Karpas-422 (cell line): Measurements from ENCODE around the gene NEGR1. TPM values are rescaled to one million over a fixed set of nuclear protein-coding genes. Genes with fewer than 3 reads are reported as not detected.

Source experiments
- DNase-seq: peaks from one replicate; pipeline ENCODE4 v3.0.0-alpha.2; 2015
- H2AFZ ChIP-seq: fragments of 200-600 bp; sonication (generic); 2 replicates; pipeline ENCODE4 v1.6.1; 2014; ENCODE audit warnings: antibody characterized with exemption, low read length, mixed read lengths
- H3K27ac ChIP-seq: fragments of 200-600 bp; sonication (generic); 2 replicates; pipeline ENCODE4 v1.5.1; 2014; ENCODE audit warnings: mild to moderate bottlenecking, low read length, moderate library complexity
- H3K27me3 ChIP-seq: fragments of 200-600 bp; sonication (generic); 2 replicates; pipeline ENCODE4 v1.6.1; 2014; ENCODE audit warnings: low read length, mixed read lengths
- H3K36me3 ChIP-seq: fragments of 200-600 bp; sonication (generic); 2 replicates; pipeline ENCODE4 v1.6.1; 2014; ENCODE audit warnings: low read length, mixed read lengths; ENCODE audit not compliant: insufficient read depth
- H3K4me1 ChIP-seq: fragments of 200-600 bp; sonication (generic); 2 replicates; pipeline ENCODE4 v1.6.1; 2014; ENCODE audit warnings: mild to moderate bottlenecking, low read length, mixed read lengths
- H3K4me2 ChIP-seq: fragments of 200-600 bp; sonication (generic); 2 replicates; pipeline ENCODE4 v1.6.1; 2014; ENCODE audit warnings: low read length, low read depth, mild to moderate bottlenecking; ENCODE audit not compliant: poor library complexity, severe bottlenecking
- H3K4me3 ChIP-seq: fragments of 200-600 bp; sonication (generic); 2 replicates; pipeline ENCODE4 v1.5.1; 2014; ENCODE audit warnings: mild to moderate bottlenecking, antibody characterized with exemption, low read length, mixed read lengths
- H3K79me2 ChIP-seq: fragments of 200-600 bp; sonication (generic); 2 replicates; pipeline ENCODE4 v1.6.1; 2014; ENCODE audit warnings: mild to moderate bottlenecking, low read length, mixed read lengths
- H3K9ac ChIP-seq: fragments of 200-600 bp; sonication (generic); 2 replicates; pipeline ENCODE4 v1.6.0; 2014; ENCODE audit warnings: low read length
- H3K9me2 ChIP-seq: fragments of 200-600 bp; sonication (generic), shearing (Covaris generic); replicated peaks from 2 replicates; pipeline ENCODE4 v1.6.0; 2014; ENCODE audit warnings: mild to moderate bottlenecking, low read length, moderate library complexity; ENCODE audit not compliant: insufficient read depth
- H3K9me3 ChIP-seq: fragments of 300-700, 200-600 bp; sonication (generic); 2 replicates; pipeline ENCODE4 v1.6.1; 2014; ENCODE audit warnings: low read length, mixed read lengths
- H4K20me1 ChIP-seq: fragments of 200-600 bp; sonication (generic); 2 replicates; pipeline ENCODE4 v1.6.1; 2014; ENCODE audit warnings: mild to moderate bottlenecking, antibody characterized with exemption, low read length, low read depth; ENCODE audit not compliant: insufficient read depth
- total RNA-seq: library from RNA; depleted of rRNA; stranded (reverse); fragments of >200 nt; shearing (Covaris generic); gene quantifications from 2 replicates; pipeline ENCODE4 v1.2.3, GENCODE V29; 2014; ENCODE audit warnings: low replicate concordance

Gene NEGR1
- total RNA-seq, 1 experiment from 2014 or later, result not detected

GRCh38 chr1:72064196-72065075, 217.9 kb downstream of the NEGR1 start:
- H3K4me2 ChIP-seq, result no peak overlapping the region
- no peaks in the 10 kb centered on the region for H4K20me1 ChIP-seq
- no peak overlapping the region for H2AFZ ChIP-seq

GRCh38 chr1:72063364-72064044, 218.8 kb downstream of the NEGR1 start:
- no peaks in the 10 kb centered on the region for H3K9me2 ChIP-seq
- no peak overlapping the region for H3K9ac ChIP-seq
- no peaks in the 10 kb centered on the region for H3K79me2 ChIP-seq
- no peak overlapping the region for H3K27ac ChIP-seq
- H3K36me3 ChIP-seq, result no peaks in the 10 kb centered on the region
- H3K4me2 ChIP-seq, result no peak overlapping the region
- no peak overlapping the region for H2AFZ ChIP-seq
- H4K20me1 ChIP-seq, result no peaks in the 10 kb centered on the region
- H3K27me3 ChIP-seq, result no peaks in the 10 kb centered on the region
- DNase-seq, result no peak
- H3K9me3 ChIP-seq, result peaks cover 16% of the 10 kb centered on the region
- no peaks in the 10 kb centered on the region for H3K4me1 ChIP-seq
- H3K4me3 ChIP-seq, result no peak overlapping the region

More at GRCh38 chr1:72064196-72065075, 217.9 kb downstream of the NEGR1 start:
- Histone ChIP-seq H3K9ac (no peak overlapping the region), H3K4me1 (no peaks in the 10 kb centered on the region), H3K4me3 (no peak overlapping the region), H3K27me3 (no peaks in the 10 kb centered on the region), H3K79me2 (no peaks in the 10 kb centered on the region), H3K9me3 (peaks cover 16% of the 10 kb centered on the region), H3K27ac (no peak overlapping the region), H3K36me3 (no peaks in the 10 kb centered on the region), H3K9me2 (no peaks in the 10 kb centered on the region)
- no peak for DNase-seq

GRCh38 chr1:72062584-72062983, 219.8 kb downstream of the NEGR1 start:
- no peaks in the 10 kb centered on the region for H3K36me3 ChIP-seq
- no peaks in the 10 kb centered on the region for H3K79me2 ChIP-seq
- H3K4me3 ChIP-seq, result no peak overlapping the region
- H3K4me1 ChIP-seq, result no peaks in the 10 kb centered on the region
- no peaks in the 10 kb centered on the region for H3K9me2 ChIP-seq
- no peak for DNase-seq
- H2AFZ ChIP-seq, result no peak overlapping the region
- H3K27ac ChIP-seq, result no peak overlapping the region
- peaks cover 17% of the 10 kb centered on the region for H3K9me3 ChIP-seq
- H3K27me3 ChIP-seq, result no peaks in the 10 kb centered on the region
- no peak overlapping the region for H3K4me2 ChIP-seq
- H3K9ac ChIP-seq, result no peak overlapping the region
- no peaks in the 10 kb centered on the region for H4K20me1 ChIP-seq

- Histone ChIP-seq H3K27me3 (no peaks in the 10 kb centered on the region), H3K4me1 (no peaks in the 10 kb centered on the region), H4K20me1 (no peaks in the 10 kb centered on the region), H3K36me3 (no peaks in the 10 kb centered on the region), H3K9me2 (no peaks in the 10 kb centered on the region), H3K79me2 (no peaks in the 10 kb centered on the region), H3K4me2 (no peak overlapping the region), H2AFZ (no peak overlapping the region), H3K9me3 (peaks cover 24% of the 10 kb centered on the region), H3K27ac (no peak overlapping the region), H3K9ac (no peak overlapping the region), H3K4me3 (no peak overlapping the region)
- no peak for DNase-seq
Measured at GRCh38 chr1:72060466-72061245, 221.7 kb downstream of the NEGR1 start.

GRCh38 chr1:72056516-72056915, 225.8 kb downstream of the NEGR1 start:
- DNase-seq, result no peak
- H3K9ac ChIP-seq, result no peak overlapping the region
- H3K27me3 ChIP-seq, result no peaks in the 10 kb centered on the region
- H3K9me2 ChIP-seq, result no peaks in the 10 kb centered on the region
- H3K4me1 ChIP-seq, result no peaks in the 10 kb centered on the region
- peaks cover 30% of the 10 kb centered on the region for H3K9me3 ChIP-seq
- H4K20me1 ChIP-seq, result no peaks in the 10 kb centered on the region
- H3K79me2 ChIP-seq, result no peaks in the 10 kb centered on the region
- H3K4me3 ChIP-seq, result no peak overlapping the region
- no peak overlapping the region for H2AFZ ChIP-seq
- no peaks in the 10 kb centered on the region for H3K36me3 ChIP-seq
- H3K27ac ChIP-seq, result no peak overlapping the region
- H3K4me2 ChIP-seq, result no peak overlapping the region

GRCh38 chr1:72051538-72051937, 230.8 kb downstream of the NEGR1 start:
- Histone ChIP-seq H4K20me1 (no peaks in the 10 kb centered on the region), H3K4me3 (no peak overlapping the region), H3K36me3 (no peaks in the 10 kb centered on the region), H3K79me2 (no peaks in the 10 kb centered on the region), H3K4me1 (no peaks in the 10 kb centered on the region), H3K9me2 (no peaks in the 10 kb centered on the region), H3K9ac (no peak overlapping the region), H3K4me2 (no peak overlapping the region), H2AFZ (no peak overlapping the region), H3K27ac (no peak overlapping the region), H3K27me3 (no peaks in the 10 kb centered on the region), H3K9me3 (peaks cover 31% of the 10 kb centered on the region)
- DNase-seq, result no peak

GRCh38 chr1:72050551-72050950, 231.8 kb downstream of the NEGR1 start:
- H3K4me3 ChIP-seq, result no peak overlapping the region
- no peak overlapping the region for H3K27ac ChIP-seq
- no peaks in the 10 kb centered on the region for H3K4me1 ChIP-seq
- no peaks in the 10 kb centered on the region for H3K27me3 ChIP-seq
- H3K36me3 ChIP-seq, result no peaks in the 10 kb centered on the region
- no peaks in the 10 kb centered on the region for H3K79me2 ChIP-seq
- no peaks in the 10 kb centered on the region for H3K9me2 ChIP-seq
- no peak overlapping the region for H2AFZ ChIP-seq
- H3K9me3 ChIP-seq, result peaks cover 31% of the 10 kb centered on the region
- no peak overlapping the region for H3K4me2 ChIP-seq
- no peak for DNase-seq
- no peak overlapping the region for H3K9ac ChIP-seq
- no peaks in the 10 kb centered on the region for H4K20me1 ChIP-seq
